GM12872 (cell line): ENCODE measurements around the gene PNCK.

Experiments
- CTCF ChIP-seq: IDR thresholded peaks from 3 replicates; pipeline ENCODE4 v1.5.1; 2011; ENCODE audit warnings: low read depth, mild to moderate bottlenecking, low read length, moderate library complexity; ENCODE audit not compliant: insufficient read depth

PNCK gene

DNA sequence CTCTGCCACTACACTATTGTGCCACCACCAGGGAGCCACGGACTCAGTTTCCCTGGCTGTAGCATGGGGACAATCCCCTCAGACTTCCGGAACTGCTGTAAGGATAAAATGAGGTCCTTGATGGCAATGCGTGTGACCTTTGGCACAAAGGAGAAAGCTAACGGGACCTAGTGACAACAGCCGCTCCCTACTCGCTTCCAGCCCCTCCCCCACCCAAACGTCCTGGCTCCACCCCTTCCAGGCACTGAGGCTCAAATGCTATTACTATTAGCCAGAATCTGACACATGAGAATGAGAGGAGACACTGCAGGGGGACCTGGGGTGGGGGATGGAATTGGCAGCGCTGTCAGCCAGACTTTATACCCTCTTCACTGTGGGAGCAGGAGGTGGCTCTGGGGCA is 32.0 kb downstream of the PNCK start:
- TF ChIP-seq CTCF, result no peak

GRCh38 chrX:153640736-153641575 is 32.7 kb downstream of the PNCK start:
- no peak for TF ChIP-seq CTCF

- no peak for TF ChIP-seq CTCF
Observed at GRCh38 chrX:153640045-153640686, 33.4 kb downstream of the PNCK start.

DNA sequence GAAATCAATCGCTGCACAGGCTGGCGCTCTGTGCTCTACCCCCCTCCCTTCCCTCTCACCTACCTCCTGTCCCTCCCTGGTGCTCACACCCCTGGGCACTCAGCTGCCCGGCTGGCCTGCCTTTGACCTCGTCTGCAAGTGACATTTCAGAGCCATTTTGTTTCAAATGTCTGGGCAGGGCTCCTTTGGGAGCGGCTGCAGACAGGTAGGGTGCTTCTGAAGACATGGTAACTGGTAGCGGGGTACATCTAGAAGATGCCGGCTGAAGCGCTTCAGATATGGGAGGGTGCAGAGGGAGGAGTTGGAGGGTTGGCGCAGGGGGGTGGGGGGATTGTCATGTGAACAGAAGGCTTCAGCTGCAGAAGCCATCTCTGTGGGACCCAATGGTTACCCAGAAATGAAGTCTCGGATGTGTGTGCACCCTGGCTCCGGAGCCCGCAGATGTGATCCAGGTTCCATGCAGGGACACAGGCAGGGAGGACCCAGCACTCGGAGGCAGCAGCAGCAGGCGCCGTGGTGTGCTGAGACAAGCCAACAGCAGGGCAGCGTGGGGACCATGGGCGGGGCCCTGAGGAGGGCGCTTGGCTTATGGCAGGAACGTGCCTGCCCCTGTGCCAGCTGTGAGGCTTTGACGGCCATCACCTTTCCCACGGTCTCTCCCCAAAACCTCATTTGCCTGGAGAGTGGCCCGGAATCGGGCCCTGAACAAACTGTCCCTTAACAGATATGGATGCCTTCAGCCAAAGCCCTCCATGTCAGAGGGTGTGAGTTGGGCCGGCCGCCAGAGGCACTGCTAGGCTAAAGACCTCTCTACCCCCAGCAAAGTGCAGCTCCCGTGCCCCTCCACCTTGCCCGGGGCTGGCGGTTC is 34.2 kb downstream of the PNCK start:
- TF ChIP-seq CTCF, result no peak

GRCh38 chrX:153638436-153639176 is 35.0 kb downstream of the PNCK start:
- no peak for TF ChIP-seq CTCF

GRCh38 chrX:153638041-153638371 is 35.6 kb downstream of the PNCK start:
- TF ChIP-seq CTCF, result no peak
